GM19395 (cell line): ENCODE measurements around the gene NEO1.

ENCODE experiments used
- ATAC-seq: cut with Tn5 transposase; IDR thresholded peaks from one replicate; pipeline ENCODE4 v1.9.1; 2021; ENCODE audit warnings: mild to moderate bottlenecking, moderate library complexity; ENCODE audit not compliant: unreplicated experiment

The NEO1 gene

GRCh38 chr15:73051807-73052652 is at the start of gene NEO1:
NEO1 (plus strand) TSS chr15:73052463; CDS start chr15:73052676, 213 bp downstream.
- peak; percentile 66 for ATAC-seq

- no peak for ATAC-seq
These were observed 47.8 kb upstream of the NEO1 start for GRCh38 chr15:73004462-73004861.

- ATAC-seq: no peak
These were observed 47.2 kb upstream of the NEO1 start for GRCh38 chr15:73005032-73005431.

- no peak for ATAC-seq
These were observed 46.8 kb upstream of the NEO1 start for GRCh38 chr15:73005446-73005845.

GRCh38 chr15:73006523-73006922 is 45.7 kb upstream of the NEO1 start:
- ATAC-seq: no peak

- no peak for ATAC-seq
These were observed 42.9 kb upstream of the NEO1 start for GRCh38 chr15:73009066-73010056.

GRCh38 chr15:73010154-73011152 is 41.8 kb upstream of the NEO1 start:
- no peak for ATAC-seq

GRCh38 chr15:73014904-73015303 is 37.4 kb upstream of the NEO1 start:
- no peak for ATAC-seq

GRCh38 chr15:73015493-73015892 is 36.8 kb upstream of the NEO1 start:
- no peak for ATAC-seq

GRCh38 chr15:73017987-73018386 is 34.3 kb upstream of the NEO1 start:
- ATAC-seq: no peak

- ATAC-seq: no peak
These were observed 33.1 kb upstream of the NEO1 start for GRCh38 chr15:73019154-73019553.

- ATAC-seq: no peak
These were observed 32.6 kb upstream of the NEO1 start for GRCh38 chr15:73019601-73020146.

- ATAC-seq: no peak
These were observed 31.1 kb upstream of the NEO1 start for GRCh38 chr15:73021139-73021621.

- no peak for ATAC-seq
These were observed 30.1 kb upstream of the NEO1 start for GRCh38 chr15:73022161-73022560.

GRCh38 chr15:73023071-73023470 is 29.2 kb upstream of the NEO1 start:
- no peak for ATAC-seq

GRCh38 chr15:73024168-73024567 is 28.1 kb upstream of the NEO1 start:
- no peak for ATAC-seq

- no peak for ATAC-seq
These were observed 25.7 kb upstream of the NEO1 start for GRCh38 chr15:73026511-73027054.

GRCh38 chr15:73028031-73028430 is 24.2 kb upstream of the NEO1 start:
- ATAC-seq: no peak

- ATAC-seq: no peak
These were observed 23.3 kb upstream of the NEO1 start for GRCh38 chr15:73028831-73029451.
